ENCODE measurements around the gene TEX101.

The TEX101 gene

GRCh38 chr19:43380771-43381386 is 33.8 kb upstream of the TEX101 start:
- TF ChIP-seq TAF1 (IDR thresholded peaks at IDR 0.05; ENCODE audit: low read depth): no peak
- no peak for TF ChIP-seq USF1 (IDR thresholded peaks at IDR 0.05)
- TF ChIP-seq, protein P1, sequence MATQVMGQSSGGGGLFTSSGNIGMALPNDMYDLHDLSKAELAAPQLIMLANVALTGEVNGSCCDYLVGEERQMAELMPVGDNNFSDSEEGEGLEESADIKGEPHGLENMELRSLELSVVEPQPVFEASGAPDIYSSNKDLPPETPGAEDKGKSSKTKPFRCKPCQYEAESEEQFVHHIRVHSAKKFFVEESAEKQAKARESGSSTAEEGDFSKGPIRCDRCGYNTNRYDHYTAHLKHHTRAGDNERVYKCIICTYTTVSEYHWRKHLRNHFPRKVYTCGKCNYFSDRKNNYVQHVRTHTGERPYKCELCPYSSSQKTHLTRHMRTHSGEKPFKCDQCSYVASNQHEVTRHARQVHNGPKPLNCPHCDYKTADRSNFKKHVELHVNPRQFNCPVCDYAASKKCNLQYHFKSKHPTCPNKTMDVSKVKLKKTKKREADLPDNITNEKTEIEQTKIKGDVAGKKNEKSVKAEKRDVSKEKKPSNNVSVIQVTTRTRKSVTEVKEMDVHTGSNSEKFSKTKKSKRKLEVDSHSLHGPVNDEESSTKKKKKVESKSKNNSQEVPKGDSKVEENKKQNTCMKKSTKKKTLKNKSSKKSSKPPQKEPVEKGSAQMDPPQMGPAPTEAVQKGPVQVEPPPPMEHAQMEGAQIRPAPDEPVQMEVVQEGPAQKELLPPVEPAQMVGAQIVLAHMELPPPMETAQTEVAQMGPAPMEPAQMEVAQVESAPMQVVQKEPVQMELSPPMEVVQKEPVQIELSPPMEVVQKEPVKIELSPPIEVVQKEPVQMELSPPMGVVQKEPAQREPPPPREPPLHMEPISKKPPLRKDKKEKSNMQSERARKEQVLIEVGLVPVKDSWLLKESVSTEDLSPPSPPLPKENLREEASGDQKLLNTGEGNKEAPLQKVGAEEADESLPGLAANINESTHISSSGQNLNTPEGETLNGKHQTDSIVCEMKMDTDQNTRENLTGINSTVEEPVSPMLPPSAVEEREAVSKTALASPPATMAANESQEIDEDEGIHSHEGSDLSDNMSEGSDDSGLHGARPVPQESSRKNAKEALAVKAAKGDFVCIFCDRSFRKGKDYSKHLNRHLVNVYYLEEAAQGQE (IDR thresholded peaks at IDR 0.05; ENCODE audit: low read depth): no peak
- TF ChIP-seq EP300 (IDR thresholded peaks at IDR 0.05; ENCODE audit: borderline replicate concordance): no peak
- TF ChIP-seq YY1 (IDR thresholded peaks at IDR 0.05; ENCODE audit: low read depth): no peak
- TF ChIP-seq TEAD4 (IDR thresholded peaks at IDR 0.05): no peak
- no peak for TF ChIP-seq NFIC (IDR thresholded peaks at IDR 0.05)

DNA sequence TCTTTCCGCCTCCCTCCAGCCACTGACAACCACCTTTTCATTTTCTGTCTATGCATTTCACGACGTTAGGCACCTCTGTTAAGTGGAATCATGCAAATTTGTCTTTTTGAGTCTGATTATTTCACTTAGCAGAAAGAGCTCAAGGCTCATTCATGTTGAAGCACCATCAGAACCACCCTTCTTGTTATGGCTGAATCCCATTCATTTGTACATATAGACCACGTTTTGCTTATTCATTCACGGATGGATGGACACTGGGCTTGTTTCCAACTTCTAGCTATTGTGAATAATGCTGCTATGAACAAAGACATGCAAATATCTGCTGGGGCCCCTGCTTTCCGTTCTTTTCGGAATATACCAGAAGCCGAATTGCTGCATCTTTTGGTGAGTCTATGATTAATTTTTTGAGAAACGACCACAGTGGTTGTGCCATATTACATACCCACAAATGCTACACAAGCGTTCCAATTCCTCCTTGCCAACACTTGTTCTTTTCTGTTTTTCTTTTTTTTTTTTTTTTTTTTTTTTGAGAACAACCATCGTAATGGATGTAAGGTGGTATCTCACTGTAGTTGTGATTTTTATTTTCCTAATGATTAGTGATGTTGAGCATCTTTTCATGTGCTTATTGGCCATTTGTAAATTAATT is 23.7 kb upstream of the TEX101 start:
- TF ChIP-seq NFIC (IDR thresholded peaks at IDR 0.05): peak; percentile 62

DNA sequence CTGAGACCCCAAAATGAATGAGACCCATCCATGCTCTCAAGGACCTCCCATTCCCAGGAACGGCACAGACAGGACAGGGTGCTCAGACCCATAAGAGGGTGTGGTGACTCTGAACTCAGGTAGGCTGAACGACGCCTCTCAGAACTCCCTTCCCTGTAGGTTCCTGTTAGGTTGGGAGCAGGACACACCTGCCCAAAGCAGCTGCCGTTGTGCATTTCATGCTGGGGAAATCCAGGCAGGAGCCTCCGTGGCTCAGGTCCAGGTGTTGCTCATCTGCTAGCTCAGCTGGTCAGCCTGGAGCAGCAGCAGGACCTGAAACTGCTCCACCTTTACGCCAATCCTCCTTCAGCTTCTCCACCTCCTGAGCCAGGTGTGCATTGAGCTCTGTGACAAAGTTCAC is 19.1 kb upstream of the TEX101 start:
- TF ChIP-seq NFIC (IDR thresholded peaks at IDR 0.05) (no peak), RAD21 (IDR thresholded peaks at IDR 0.05; ENCODE audit: low read depth) (no peak), CREB1 (IDR thresholded peaks at IDR 0.05; ENCODE audit: low read depth) (no peak), MAX (IDR thresholded peaks at IDR 0.05) (no peak), ZBTB7A (IDR thresholded peaks at IDR 0.05; ENCODE audit: low read depth) (no peak), CEBPB (IDR thresholded peaks at IDR 0.05) (no peak), TEAD4 (IDR thresholded peaks at IDR 0.05) (no peak), TAF1 (IDR thresholded peaks at IDR 0.05; ENCODE audit: low read depth) (no peak), EGR1 (IDR thresholded peaks at IDR 0.05) (no peak), FOXM1 (IDR thresholded peaks at IDR 0.05; ENCODE audit: borderline replicate concordance, low read depth) (no peak), USF1 (IDR thresholded peaks at IDR 0.05) (no peak), YY1 (IDR thresholded peaks at IDR 0.05; ENCODE audit: low read depth) (no peak)
- TF ChIP-seq, protein P1 (IDR thresholded peaks at IDR 0.05; ENCODE audit: low read depth): no peak

- TF ChIP-seq TEAD4 (IDR thresholded peaks at IDR 0.05) (no peak), ZBTB7A (IDR thresholded peaks at IDR 0.05; ENCODE audit: low read depth) (no peak), EP300 (IDR thresholded peaks at IDR 0.05; ENCODE audit: borderline replicate concordance) (no peak)
Measured at GRCh38 chr19:43406297-43406696, 8.4 kb upstream of the TEX101 start.

- TF ChIP-seq MAX (IDR thresholded peaks at IDR 0.05) (no peak), CEBPB (IDR thresholded peaks at IDR 0.05) (no peak), TAF1 (IDR thresholded peaks at IDR 0.05; ENCODE audit: low read depth) (no peak), ZBTB7A (IDR thresholded peaks at IDR 0.05; ENCODE audit: low read depth) (no peak), RAD21 (IDR thresholded peaks at IDR 0.05; ENCODE audit: low read depth) (no peak), TEAD4 (IDR thresholded peaks at IDR 0.05) (no peak), EP300 (IDR thresholded peaks at IDR 0.05; ENCODE audit: borderline replicate concordance) (no peak), EGR1 (IDR thresholded peaks at IDR 0.05) (no peak), TCF12 (IDR thresholded peaks at IDR 0.05; ENCODE audit: low read depth) (no peak)
- TF ChIP-seq, protein P1 (IDR thresholded peaks at IDR 0.05; ENCODE audit: low read depth): no peak
Measured at GRCh38 chr19:43407416-43408005, 7.2 kb upstream of the TEX101 start.

All from Ishikawa (cell line).